ENCODE measurements around the gene ARHGDIG.

Gene ARHGDIG

DNA sequence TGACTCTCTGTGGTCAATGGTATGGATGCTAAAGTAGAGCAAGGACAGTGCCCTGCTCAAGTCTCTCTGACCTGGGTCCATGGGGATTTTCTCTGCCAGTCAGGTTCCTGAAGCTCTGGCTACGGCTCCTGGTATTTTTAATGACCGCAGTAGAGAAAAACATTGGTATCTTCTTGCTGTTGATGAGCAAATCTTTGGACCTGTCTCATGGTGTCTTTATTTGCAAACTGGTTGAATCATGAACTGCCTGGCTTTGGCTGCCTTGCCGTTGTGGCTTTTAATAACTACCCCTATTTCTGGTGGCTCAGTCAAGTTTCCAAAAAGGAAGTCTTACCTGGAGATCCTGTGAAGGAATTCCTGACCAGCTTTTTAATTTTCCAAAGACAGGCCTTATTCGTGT is 37.0 kb upstream of the ARHGDIG start:
- TF ChIP-seq, protein P1, sequence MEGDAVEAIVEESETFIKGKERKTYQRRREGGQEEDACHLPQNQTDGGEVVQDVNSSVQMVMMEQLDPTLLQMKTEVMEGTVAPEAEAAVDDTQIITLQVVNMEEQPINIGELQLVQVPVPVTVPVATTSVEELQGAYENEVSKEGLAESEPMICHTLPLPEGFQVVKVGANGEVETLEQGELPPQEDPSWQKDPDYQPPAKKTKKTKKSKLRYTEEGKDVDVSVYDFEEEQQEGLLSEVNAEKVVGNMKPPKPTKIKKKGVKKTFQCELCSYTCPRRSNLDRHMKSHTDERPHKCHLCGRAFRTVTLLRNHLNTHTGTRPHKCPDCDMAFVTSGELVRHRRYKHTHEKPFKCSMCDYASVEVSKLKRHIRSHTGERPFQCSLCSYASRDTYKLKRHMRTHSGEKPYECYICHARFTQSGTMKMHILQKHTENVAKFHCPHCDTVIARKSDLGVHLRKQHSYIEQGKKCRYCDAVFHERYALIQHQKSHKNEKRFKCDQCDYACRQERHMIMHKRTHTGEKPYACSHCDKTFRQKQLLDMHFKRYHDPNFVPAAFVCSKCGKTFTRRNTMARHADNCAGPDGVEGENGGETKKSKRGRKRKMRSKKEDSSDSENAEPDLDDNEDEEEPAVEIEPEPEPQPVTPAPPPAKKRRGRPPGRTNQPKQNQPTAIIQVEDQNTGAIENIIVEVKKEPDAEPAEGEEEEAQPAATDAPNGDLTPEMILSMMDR (conservative IDR thresholded peaks at IDR 0.05; ENCODE audit: control insufficient read depth, insufficient read depth, low read depth, low read length), result no peak
- peak; percentile 33 for DNase-seq (ENCODE audit: low read depth)
- no peak overlapping the region for H3K4me3 ChIP-seq (ENCODE audit: control insufficient read depth, low read depth, low read length)

DNA sequence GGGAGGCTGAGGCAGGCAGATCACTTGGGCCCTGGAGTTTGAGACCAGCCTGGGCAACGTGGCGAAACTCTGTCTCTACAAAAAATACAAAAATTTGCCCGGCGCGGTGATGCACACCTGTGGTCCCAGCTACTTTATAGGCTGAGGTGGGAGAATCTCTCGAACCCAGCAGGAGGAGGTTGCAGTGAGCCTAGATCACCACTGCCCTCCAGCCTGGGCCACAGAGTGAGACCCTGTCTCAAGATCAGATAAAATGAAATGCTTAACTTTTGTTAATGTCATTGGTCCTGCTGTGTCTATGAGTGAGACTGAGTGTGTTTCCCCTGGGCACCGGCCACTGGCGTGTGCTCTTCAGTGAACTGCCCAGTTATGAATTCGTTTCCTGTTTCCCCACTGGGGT is 35.3 kb upstream of the ARHGDIG start:
- TF ChIP-seq, protein P1 (conservative IDR thresholded peaks at IDR 0.05; ENCODE audit: control insufficient read depth, insufficient read depth, low read depth, low read length), result no peak
- no peak overlapping the region for H3K4me3 ChIP-seq (ENCODE audit: control insufficient read depth, low read depth, low read length)
- DNase-seq (ENCODE audit: low read depth), result no peak

DNA sequence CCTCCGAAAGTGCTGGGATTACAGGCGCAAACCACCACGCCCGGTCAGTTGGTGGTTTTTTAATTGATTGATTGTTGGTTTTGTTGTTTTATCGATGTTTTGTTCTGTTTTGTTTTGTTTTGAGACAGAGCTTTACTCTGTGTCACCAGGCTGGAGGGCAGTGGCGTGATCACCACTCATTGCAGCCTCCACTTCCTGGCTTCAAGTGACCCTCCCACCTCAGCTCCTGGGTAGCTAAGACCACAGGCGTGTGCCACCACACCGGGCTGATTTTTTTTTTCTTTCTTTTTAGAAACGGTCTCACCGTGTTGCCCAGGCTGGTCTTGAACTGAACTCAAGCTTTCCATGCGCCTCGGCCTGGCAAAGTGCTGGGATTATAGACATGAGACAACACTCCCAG is 33.4 kb upstream of the ARHGDIG start:
- H3K4me3 ChIP-seq (ENCODE audit: control insufficient read depth, low read depth, low read length), result no peak overlapping the region
- no peak for DNase-seq (ENCODE audit: low read depth)
- TF ChIP-seq, protein P1 (conservative IDR thresholded peaks at IDR 0.05; ENCODE audit: control insufficient read depth, insufficient read depth, low read depth, low read length), result no peak

DNA sequence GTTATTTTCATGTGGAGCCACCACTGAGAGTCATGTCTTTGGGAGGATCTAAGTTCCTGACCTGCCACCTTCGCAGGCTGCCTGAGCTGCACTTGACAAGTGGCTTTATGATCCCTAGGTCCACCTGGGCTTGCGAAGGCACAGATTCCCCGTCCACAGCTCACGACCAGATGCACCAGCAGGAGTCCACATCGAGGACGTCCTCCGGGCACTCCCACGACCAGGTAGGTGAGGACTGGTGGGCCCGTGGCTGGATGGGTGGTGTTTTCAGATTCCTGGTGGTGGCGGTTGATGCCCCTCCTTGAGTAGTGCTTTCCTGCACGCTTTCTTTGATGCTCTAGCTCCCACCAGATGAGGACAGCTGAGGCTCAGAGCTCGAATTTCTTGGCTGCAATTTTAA is 31.0 kb upstream of the ARHGDIG start:
- TF ChIP-seq, protein P1 (conservative IDR thresholded peaks at IDR 0.05; ENCODE audit: control insufficient read depth, insufficient read depth, low read depth, low read length), result no peak
- no peak for DNase-seq (ENCODE audit: low read depth)
- H3K4me3 ChIP-seq (ENCODE audit: control insufficient read depth, low read depth, low read length), result no peak overlapping the region

DNA sequence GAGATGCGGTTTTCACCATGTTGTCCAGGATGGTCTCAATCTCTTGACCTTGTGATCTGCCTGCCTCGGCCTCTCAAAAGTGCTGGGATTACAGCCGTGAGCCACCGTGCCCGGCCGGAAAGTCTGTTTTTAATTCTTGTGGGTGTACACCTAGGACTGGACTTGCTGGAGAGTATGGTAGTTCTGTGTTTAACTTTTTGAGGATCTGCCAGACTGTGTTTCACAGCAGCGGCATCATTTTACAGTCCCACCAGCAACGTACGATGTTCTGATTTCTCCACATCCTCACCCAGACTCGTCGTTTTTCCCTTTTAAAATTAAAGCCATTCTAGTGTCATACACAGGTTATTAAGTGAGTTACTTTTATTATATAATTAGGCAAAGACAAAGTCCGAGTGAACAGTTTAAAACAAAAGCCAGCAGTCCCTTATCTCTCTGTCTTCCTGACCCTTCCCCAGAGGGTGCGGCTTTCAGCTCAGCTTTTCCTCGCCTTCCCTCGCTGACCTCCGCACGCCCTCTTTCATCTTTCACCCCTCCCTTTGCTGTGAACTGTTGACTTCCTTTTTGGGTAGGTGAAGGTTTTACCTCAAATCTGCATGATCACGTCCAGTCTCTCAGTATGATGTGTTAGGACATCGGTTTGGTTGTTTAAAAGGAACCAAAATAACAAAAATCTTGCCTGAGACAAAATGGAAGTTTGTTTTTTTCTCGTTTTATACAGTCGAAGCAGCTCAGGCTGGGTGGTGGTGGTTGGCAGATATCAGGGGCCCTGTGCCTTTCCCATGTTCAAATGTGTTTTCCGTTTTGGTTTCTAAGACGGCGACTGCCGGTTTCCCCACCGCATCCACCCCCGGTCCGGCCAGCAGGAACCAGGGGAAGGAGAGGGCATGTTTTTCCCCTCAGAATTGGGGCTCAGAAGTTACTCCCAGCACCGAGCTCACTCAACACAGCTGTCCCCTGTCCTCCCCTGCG is 27.7 kb upstream of the ARHGDIG start:
- TF ChIP-seq, protein P1 (conservative IDR thresholded peaks at IDR 0.05; ENCODE audit: control insufficient read depth, insufficient read depth, low read depth, low read length), result no peak
- DNase-seq (ENCODE audit: low read depth), result no peak
- no peak overlapping the region for H3K4me3 ChIP-seq (ENCODE audit: control insufficient read depth, low read depth, low read length)

DNA sequence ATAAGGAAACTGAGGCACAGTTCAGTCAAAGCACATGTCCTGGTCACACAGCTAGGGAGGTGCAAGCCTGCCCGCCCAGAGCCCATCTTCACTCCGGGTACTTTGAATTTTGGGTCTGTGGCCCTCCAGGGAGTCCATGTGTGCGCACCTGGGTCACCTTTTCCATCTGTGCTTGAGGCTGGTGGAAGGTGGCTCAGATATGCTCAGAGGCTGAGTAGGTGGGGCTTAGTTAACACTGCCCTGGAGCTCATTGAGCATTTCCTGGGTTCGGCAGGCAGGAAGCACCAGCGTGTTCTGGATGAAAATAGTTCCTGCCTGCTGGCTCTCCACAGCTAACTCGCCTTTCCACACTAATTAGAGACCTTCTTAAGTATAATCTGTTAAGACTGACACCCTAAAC is 26.6 kb upstream of the ARHGDIG start:
- no peak overlapping the region for H3K4me3 ChIP-seq (ENCODE audit: control insufficient read depth, low read depth, low read length)
- TF ChIP-seq, protein P1 (conservative IDR thresholded peaks at IDR 0.05; ENCODE audit: control insufficient read depth, insufficient read depth, low read depth, low read length), result no peak
- no peak for DNase-seq (ENCODE audit: low read depth)

Data from fibroblast of mammary gland (primary cell).